ENCODE results near the gene KIF6.
"Not testable (repeated sequence)": the region's sequence is repeated elsewhere in the genome, so short reads cannot be mapped to it uniquely, and the experiment has no call there.

Gene KIF6

DNA sequence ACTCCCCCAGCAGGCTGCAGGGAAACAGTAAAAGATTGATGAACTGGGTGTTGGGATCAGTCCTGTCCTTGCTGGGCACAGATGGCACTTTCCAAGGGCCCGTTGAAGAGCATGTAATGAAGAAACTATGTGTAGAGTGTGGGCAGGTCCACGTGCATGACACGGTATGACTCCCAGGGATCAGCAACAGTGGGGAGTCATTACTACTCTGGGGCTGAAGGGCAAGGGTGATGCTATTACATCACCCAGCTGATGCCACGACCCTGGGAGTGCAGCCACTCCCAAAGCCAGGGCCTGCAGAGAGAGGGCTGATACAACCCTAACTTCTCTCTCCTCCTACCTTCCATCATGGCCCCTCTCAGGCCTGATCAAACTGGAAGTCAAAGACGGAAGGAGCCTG, 431.1 kb downstream of the KIF6 start:
- DNase-seq, result no peak
- Mint-ChIP-seq H3K9me3 (no peaks in the 10 kb centered on the region), H3K4me3 (no peak overlapping the region), H3K27ac (no peak overlapping the region), H3K27me3 (no peaks in the 10 kb centered on the region), H3K4me1 (ENCODE audit: low read depth) (no peaks in the 10 kb centered on the region), H3K36me3 (ENCODE audit: low read depth) (no peaks in the 10 kb centered on the region)

DNA sequence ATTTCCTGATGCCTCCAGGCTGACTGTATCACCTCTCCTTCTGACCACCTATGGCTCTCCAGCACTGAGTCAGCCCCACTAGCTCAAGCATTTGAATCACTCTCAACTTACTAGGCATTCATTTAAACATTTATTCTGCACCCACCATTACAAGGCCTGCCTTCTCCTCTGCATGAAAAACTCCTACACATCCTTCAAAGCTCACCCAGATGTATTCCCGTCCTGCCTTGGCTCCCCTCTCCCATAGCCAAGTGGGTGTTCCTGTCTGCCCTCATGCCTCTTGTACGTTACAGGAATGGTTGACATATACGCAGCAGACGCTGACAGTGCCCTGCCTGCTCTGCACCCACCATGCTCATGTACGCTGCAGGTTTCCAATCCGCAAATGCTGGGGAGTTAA, 432.6 kb downstream of the KIF6 start:
- no peaks in the 10 kb centered on the region for H3K36me3 Mint-ChIP-seq (ENCODE audit: low read depth)
- H3K27ac Mint-ChIP-seq, result no peak overlapping the region
- no peak for DNase-seq
- no peaks in the 10 kb centered on the region for H3K27me3 Mint-ChIP-seq
- H3K4me1 Mint-ChIP-seq (ENCODE audit: low read depth), result no peaks in the 10 kb centered on the region
- no peaks in the 10 kb centered on the region for H3K9me3 Mint-ChIP-seq
- H3K4me3 Mint-ChIP-seq, result no peak overlapping the region

DNA sequence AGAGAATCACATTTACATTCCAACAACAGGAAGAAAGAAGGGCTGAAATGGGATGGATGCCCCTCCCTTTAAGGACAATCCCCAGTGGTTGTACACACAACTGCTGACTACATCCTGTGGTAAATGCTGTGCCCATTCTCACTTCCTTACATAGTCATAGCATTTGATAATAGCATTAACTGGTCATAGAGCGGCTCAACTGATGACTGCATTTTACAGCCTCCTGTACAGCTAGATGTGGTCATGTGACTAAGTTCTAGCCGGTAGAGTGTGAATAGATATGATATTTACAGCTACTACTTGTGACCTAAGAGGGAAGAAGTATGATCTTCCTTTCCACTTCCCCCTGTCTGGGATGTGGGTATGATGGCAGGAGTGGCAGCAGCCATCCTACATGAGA, 435.7 kb downstream of the KIF6 start:
- no peak overlapping the region for H3K4me3 Mint-ChIP-seq
- DNase-seq, result no peak
- H3K36me3 Mint-ChIP-seq (ENCODE audit: low read depth), result no peaks in the 10 kb centered on the region
- no peaks in the 10 kb centered on the region for H3K27me3 Mint-ChIP-seq
- H3K9me3 Mint-ChIP-seq, result no peaks in the 10 kb centered on the region
- no peaks in the 10 kb centered on the region for H3K4me1 Mint-ChIP-seq (ENCODE audit: low read depth)
- H3K27ac Mint-ChIP-seq, result no peak overlapping the region

DNA sequence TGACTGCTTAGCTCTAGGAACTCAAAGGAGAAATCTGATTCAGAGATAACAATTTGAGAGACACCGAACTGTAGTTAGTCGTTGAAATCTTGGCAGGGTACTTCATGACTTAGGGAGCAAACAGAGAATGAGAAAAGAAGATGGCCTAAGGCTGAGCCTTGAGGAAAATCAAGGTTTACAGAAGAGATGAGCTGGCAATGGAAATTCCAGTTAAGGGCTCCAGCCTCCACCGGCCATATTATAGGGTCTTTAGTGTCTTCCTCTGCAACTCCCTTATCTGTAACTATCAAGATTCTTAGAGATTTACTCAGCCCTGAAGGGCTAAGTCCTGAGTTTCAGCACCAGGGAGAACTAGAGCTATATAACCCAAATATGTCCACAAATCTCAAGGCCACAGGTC, 437.6 kb downstream of the KIF6 start:
- no peak overlapping the region for H3K4me3 Mint-ChIP-seq
- no peaks in the 10 kb centered on the region for H3K4me1 Mint-ChIP-seq (ENCODE audit: low read depth)
- H3K36me3 Mint-ChIP-seq (ENCODE audit: low read depth), result no peaks in the 10 kb centered on the region
- H3K27ac Mint-ChIP-seq, result no peak overlapping the region
- no peaks in the 10 kb centered on the region for H3K27me3 Mint-ChIP-seq
- no peaks in the 10 kb centered on the region for H3K9me3 Mint-ChIP-seq
- DNase-seq, result no peak

DNA sequence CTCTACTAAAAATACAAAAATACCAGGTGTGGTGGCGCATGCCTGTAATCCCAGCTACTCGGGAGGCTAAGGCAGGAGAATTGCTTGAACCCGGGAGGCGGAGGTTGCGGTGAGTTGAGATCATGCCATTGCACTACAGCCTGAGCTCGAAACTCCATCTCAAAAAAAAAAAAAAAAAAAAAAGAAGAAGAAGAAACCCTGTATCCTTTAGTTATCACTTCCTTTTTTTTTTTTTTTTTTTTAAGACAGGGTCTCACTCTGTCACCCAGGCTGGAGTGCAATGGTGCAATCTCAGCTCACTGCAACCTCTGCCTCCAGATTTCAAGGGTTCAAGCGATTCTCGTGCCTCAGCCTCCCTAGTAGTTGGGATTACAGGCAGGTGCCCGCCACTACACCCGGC, 438.6 kb downstream of the KIF6 start:
- H3K27ac Mint-ChIP-seq; H3K4me3 Mint-ChIP-seq; DNase-seq; H3K9me3 Mint-ChIP-seq; H3K27me3 Mint-ChIP-seq; H3K4me1 Mint-ChIP-seq (ENCODE audit: low read depth); H3K36me3 Mint-ChIP-seq (ENCODE audit: low read depth): not testable (repeated sequence)

DNA sequence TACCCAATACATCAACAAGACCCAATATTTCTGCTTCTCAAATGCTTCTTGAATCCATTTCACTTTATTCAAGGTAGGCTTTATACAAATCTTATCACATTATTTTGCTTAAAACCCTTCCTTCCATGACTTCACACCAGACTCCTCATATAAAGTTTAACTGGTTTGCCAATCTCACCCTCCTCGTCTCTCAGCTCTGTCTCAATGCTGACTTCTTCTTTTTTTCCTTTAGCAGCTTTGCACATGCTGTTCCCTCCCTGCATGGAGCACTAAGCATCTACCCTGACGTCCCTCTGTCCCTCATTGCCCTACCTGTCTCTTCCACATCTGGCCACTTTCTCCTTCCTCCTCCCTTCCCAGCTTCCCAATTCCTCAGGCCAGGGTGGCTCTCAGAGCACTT, 442.4 kb downstream of the KIF6 start:
- Mint-ChIP-seq H3K4me1 (ENCODE audit: low read depth) (no peaks in the 10 kb centered on the region), H3K9me3 (no peaks in the 10 kb centered on the region), H3K4me3 (no peak overlapping the region), H3K27me3 (peaks cover 6% of the 10 kb centered on the region), H3K27ac (no peak overlapping the region), H3K36me3 (ENCODE audit: low read depth) (no peaks in the 10 kb centered on the region)
- DNase-seq, result no peak

DNA sequence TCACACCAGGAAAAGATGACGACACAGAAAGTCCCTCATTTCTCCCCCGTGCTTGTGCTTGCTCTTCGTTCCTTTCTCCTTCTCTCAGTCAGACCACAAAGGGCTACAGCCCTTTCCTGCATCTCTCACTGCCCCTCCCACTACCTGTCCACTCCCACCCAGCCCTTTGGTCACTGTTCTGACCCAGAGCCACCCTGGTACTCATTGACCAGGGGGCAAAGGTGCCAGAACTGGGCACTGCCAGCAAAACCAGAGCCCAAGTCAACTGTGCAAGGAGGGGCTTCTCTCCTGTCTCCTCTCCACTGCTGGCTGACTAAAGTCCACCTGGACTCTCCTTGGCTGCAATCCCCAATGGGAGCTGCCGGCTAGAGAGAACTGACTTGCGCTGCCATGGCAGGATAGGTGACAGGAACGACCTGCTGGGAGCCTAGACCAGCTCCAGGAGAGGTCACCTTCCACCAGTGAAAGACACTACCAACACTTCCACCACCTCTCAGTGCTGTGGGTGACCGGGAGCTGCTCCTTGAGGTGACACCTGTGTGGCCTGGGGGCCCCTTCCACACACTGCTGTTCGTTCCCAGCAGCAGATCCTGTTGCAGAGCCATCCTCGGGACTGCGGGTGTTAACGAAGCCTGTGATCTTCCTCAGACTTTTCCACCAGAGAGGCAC, 443.8 kb downstream of the KIF6 start:
- Mint-ChIP-seq H3K9me3 (no peaks in the 10 kb centered on the region), H3K36me3 (ENCODE audit: low read depth) (no peaks in the 10 kb centered on the region), H3K27me3 (peaks cover 6% of the 10 kb centered on the region), H3K4me3 (no peak overlapping the region), H3K27ac (no peak overlapping the region), H3K4me1 (ENCODE audit: low read depth) (no peaks in the 10 kb centered on the region)
- no peak for DNase-seq

DNA sequence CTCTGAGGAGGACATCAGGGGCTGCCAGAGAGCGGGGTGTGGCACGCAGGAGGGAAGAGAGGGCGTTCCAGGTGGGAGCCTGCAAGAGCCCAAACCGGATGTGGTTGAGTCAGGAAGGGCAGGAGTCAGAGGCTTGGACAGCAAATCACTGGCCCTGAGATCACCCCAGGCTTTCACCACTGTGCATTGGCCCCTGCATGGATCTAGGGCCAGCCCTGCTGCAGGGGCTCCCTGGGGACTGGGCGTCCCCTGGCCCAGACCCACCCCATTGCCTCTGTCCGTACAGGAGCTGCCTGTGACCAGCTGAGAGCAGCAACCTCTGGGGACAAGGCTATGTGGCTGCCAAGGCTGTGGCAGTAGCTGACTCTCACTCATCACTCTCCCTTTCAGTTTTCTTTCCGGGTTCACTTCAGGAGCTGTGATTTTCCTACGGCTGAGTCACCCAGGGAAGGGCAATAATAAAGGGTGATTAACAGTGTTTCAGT, 444.9 kb downstream of the KIF6 start:
- Mint-ChIP-seq H3K4me3 (no peak overlapping the region), H3K27me3 (peaks cover 6% of the 10 kb centered on the region), H3K36me3 (ENCODE audit: low read depth) (no peaks in the 10 kb centered on the region), H3K27ac (no peak overlapping the region), H3K4me1 (ENCODE audit: low read depth) (no peaks in the 10 kb centered on the region), H3K9me3 (no peaks in the 10 kb centered on the region)
- DNase-seq, result no peak
